Measurements from ENCODE around the gene E2F3.

The E2F3 gene

DNA sequence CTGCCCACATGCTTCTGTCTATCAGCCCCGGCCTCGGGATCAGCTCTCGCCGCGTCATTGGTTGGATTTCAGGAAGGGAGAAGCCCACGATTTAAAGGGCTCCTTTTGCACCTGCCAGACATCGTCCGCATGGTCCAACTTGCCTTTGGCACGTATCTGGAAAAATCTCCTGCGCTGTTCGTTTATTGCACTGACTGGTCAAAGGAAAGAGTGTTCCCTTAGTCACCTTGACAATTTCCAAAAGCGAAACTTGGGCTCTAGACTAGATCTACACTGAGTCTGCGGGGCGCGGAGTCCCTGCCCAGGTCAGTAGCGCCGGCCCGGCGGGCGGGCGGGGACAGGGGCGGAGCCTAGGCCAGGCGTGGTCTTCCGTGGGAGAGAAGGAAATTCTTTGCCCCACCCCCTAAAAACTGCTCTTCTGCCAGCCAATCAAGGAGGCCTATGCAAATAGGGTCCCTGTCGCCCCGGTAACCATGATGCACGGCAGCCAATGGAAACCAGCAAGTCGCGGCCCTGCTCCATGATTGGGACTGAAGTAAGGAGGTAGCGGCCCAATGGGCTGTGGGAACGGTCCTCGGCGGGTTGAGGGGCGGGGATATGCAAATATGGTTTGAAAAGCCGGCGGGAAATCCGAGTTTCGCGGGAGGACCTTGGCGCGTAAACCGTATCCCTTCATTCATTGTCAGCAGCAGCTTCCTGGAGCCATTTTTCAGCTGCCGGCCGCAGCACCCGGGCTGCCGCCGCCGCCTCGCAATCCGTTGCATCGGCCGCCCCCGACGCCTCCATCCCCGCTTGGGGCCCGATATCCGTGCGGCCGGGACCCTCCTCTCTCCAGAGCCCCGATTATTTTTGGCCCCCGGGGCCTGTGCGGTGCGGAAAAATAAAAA is at the start of gene E2F3:
TSS of gene E2F3 (plus strand) at position 675 of the 887 bp plus-strand sequence. CDS start 354 bp downstream, outside the sequence.
- TF ChIP-seq POLR2A (IDR thresholded peaks at IDR 0.05; ENCODE audit: low read length) (peak; percentile 93), GATA1 (IDR thresholded peaks at IDR 0.05; ENCODE audit: low read depth, low read length) (no peak)

DNA sequence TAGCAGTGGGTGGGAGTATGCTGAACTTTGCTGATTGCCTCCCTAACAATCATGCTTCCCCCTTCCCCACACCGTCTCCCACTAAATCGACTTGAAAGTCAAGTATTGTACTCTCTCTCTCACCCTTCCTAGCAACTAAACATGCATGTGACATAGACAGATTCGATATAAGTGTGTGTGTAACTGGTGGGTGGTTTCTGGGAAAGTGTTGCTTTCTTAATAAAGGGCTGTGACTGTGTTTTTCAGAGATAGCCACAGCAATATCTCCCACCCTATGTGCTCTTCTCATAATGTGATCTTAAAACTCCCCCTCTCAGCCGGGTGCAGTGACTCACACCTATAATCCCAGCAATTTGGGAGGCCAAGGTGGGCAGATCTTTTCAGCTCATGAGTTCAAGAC is 49.3 kb upstream of the E2F3 start:
- no peak for TF ChIP-seq POLR2A (IDR thresholded peaks at IDR 0.05; ENCODE audit: low read length)
- no peak for DNase-seq

More for the DNA sequence above, at the start of gene E2F3:
- DNase-seq = peak; percentile 100

DNA sequence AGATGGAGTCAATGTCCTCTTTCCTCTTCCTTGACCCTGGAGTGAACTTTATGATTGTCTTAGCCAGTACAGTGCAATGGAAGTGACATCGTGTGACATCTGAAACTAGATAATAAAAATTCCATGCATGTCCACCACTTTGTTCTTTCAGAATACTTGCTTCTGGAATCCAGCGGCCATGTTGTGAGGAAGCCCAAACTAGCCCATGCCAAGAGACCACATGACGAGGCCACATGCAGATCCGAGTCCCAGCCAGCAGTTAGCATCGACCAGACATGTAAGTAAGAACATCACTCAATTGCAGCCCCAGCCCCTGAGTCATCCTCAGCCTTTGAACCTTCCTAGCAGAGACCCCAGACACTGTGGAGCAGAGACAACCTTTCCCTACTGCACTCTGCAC is 48.5 kb upstream of the E2F3 start:
- TF ChIP-seq GATA1 (IDR thresholded peaks at IDR 0.05; ENCODE audit: low read depth, low read length) (no peak), POLR2A (IDR thresholded peaks at IDR 0.05; ENCODE audit: low read length) (no peak)
- DNase-seq = no peak

DNA sequence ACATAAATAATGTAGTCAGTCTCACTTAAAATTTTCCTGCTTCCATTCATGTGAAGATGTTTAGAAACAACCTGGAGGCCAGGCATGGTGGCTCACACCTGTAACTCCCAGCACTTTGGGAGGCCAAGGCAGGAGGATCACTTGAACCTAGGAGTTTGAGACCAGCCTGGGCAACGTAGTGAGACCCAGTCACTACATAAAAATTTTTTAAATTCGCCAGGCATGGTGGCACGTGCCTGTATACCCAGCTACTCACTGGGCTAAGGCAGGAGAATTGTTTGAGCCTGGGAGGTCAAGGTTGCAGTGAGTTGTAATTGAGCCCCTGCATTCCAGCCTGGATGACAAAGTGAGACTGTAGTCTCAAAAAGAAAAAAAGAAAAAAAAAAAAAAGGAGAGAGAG is 47.3 kb upstream of the E2F3 start:
- TF ChIP-seq POLR2A (IDR thresholded peaks at IDR 0.05; ENCODE audit: low read length) (no peak), GATA1 (IDR thresholded peaks at IDR 0.05; ENCODE audit: low read depth, low read length) (no peak)
- DNase-seq = no peak

DNA sequence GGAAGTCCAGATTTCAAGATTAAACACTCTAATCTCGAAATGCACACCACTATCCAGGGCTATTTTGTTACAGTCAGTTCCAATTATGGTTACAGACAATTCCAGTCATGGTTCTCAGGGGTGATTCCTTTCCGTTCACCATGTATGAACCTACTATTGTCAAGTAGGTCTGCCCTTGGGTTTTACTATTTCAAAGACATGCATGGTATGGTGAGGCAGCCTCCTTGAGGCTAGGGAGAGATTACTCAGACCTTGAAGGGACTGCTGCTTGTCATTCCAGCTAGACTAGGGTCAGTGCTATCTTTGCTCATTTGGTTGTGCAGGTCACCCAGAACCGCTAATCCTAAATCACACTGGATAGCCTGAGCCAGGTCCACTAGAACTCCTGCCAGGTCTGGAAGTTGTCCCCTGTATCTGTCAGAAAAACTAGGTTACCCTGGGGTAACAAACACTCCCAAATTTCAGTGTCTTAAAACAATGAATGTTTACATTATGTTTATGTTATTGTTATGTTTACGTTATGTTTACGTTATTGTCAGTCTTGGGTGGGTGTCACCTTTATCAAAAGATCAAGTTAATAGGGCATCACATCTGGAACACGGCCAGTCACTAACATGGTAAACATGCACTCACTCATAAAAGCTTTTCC is 41.1 kb upstream of the E2F3 start:
- no peak for TF ChIP-seq POLR2A (IDR thresholded peaks at IDR 0.05; ENCODE audit: low read length)
- no peak for TF ChIP-seq GATA1 (IDR thresholded peaks at IDR 0.05; ENCODE audit: low read depth, low read length)
- no peak for DNase-seq

DNA sequence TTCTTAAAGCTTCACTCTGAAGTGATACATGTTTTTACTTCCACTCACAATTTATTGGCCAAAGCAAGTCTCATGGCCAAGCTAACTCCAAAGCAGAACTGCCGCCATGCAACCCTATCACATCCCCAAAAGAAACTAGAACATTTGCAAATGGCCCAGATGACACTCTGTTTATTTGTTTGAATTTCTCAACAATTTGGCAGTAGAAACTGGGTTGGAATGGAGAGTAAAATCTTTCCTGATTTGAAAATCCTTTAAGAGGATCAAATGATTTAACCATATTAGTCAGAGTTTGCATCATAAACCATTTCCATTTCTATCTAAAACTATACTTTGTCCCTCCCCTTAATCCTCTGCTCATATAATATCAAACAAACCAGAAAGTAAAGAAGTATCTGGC is 39.1 kb upstream of the E2F3 start:
- DNase-seq = no peak
- TF ChIP-seq GATA1 (IDR thresholded peaks at IDR 0.05; ENCODE audit: low read depth, low read length) (no peak), POLR2A (IDR thresholded peaks at IDR 0.05; ENCODE audit: low read length) (no peak)

DNA sequence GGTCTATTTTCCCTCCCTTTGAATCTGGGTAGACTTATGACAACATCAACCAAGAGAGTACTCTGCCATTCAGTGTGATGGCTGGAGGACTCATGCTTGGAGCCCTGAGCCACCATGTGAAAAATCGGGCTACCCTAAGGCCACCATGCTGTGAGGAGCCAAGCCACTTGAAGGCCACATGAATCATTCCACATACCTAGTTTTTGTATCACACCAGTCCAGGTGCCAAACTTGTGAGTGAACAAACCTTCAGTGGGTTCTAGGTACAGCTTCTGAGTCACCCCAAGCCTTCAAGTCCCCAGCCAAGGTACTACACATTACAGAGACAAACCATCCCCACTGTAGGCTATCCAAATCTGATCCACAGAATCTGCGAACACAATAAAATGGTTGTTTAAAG is 37.4 kb upstream of the E2F3 start:
- no peak for DNase-seq
- TF ChIP-seq GATA1 (IDR thresholded peaks at IDR 0.05; ENCODE audit: low read depth, low read length) (no peak), POLR2A (IDR thresholded peaks at IDR 0.05; ENCODE audit: low read length) (no peak)

DNA sequence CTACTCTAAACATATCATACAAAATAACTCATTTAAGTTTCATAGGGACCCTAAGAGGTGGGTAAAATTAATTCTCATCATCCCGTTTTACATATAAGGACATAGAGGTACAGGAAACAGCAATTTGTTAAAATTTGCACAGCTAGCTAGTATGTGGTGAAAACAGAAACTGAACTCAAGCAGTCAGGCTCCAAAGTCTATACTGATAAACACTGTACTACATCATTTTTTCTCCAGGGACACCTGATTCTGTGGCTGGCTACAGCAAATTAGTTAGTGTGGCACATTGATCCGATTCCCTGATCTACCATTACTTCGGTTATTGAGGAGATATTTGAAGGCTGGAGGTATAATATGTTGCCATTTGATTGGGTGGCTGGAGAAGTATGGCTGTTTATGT is 36.2 kb upstream of the E2F3 start:
- TF ChIP-seq GATA1 (IDR thresholded peaks at IDR 0.05; ENCODE audit: low read depth, low read length) = no peak
- TF ChIP-seq POLR2A (IDR thresholded peaks at IDR 0.05; ENCODE audit: low read length) = no peak
- no peak for DNase-seq

DNA sequence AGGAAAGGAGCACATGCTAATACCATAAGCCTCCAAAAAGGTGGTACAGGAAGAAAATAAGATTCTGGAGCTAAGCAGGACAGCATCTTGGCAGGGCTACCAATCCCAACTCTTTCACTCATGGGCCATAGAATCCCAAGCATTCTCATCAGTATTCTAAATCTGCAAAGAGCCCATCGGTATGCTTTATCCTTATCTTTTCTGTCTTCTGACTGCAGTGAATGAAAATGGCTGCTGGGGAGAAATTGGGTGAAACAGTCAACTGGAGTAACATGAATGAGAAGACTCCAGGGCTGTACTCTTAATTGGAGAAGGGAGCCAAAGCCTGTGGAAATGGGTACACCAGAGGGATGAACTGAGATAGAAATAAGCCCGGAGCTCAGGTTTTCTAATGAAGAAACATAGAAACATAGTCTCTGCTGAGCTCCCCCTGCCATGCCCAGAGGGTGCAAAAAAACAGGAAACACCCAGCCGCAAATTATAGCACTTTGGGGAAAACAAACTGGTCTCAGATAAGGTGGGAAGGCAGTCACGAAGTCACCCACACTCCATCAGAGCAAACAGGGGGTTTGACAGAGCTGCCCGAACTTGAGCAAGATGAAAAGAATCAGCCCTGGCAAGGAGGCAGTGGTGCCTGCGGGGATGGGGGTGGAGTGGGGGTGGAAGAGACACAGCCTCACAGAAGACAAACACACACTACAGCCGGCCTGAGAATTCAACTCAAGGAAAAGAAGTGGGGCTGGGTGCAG is 35.4 kb upstream of the E2F3 start:
- DNase-seq = no peak
- TF ChIP-seq POLR2A (IDR thresholded peaks at IDR 0.05; ENCODE audit: low read length) (no peak), GATA1 (IDR thresholded peaks at IDR 0.05; ENCODE audit: low read depth, low read length) (no peak)

DNA sequence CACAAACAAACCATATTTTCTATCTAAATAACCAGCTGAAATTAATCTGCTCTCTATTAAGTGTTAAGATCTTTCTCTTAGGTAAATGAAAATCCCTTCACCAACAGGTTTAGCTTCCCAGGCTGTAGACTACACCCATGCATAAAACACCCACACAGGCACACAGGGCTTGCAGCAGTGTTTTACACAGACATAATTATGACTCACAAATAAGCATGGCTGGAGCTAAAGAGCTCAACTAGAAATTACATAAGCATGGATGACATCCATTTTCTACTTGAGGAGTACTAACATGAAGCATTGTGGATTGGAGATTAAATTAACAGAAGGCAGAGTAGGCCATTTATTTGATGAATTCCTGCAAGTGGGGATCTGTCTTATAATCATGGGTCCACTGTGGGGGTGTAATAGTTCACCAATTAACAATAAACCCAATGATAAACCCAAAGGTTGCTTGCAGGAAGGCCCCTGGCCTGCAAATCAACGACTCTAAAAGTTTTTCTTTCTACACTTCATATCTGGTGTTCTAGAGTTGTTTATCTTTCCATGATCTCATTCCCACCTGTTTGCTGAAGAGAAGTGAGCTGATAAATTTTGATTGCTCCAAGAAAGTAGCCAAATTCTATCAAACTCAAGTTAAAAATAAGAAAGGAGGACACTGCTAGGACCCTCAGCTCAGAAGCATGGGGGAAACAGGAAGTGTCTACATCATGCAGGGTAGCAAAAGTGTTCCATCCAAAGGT is 33.8 kb upstream of the E2F3 start:
- no peak for TF ChIP-seq GATA1 (IDR thresholded peaks at IDR 0.05; ENCODE audit: low read depth, low read length)
- no peak for TF ChIP-seq POLR2A (IDR thresholded peaks at IDR 0.05; ENCODE audit: low read length)
- DNase-seq = no peak

DNA sequence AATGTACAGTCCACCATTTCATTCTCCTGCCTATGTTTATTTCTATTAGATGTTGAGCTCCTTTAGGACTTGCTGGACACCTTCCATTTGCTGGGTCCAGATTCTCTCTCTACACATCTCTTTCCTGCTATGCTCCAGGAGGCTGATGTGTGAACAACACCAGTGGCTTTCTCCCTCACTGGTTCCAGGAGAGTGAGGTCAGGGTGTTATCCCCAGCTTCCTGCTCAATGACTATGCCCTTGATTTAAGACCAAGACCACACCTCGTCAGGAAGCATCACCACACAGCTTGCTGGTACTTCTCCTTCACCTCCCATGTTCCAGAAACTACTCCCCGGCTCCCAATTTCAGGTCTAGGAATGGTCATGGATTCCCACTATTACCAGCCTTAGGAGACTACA is 31.3 kb upstream of the E2F3 start:
- no peak for DNase-seq
- TF ChIP-seq GATA1 (IDR thresholded peaks at IDR 0.05; ENCODE audit: low read depth, low read length) (no peak), POLR2A (IDR thresholded peaks at IDR 0.05; ENCODE audit: low read length) (no peak)

DNA sequence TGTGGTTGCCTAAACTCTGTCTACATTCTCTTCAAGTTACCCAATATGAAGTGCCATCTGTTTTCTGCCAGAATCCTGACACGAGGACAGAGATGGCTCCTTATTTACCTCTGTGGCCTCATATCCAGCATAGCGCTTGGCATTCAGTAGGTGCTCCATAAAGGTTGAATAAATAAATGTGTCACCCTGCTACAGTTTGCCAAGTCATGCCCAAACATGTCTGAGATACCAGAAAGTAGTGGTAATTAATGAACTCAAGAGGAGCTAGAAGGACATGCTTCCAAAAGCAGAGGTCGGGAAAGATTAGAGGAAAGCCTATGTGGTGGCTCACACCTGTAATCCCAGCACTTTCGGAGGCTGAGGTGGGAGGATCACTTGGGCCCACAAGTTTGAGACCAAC is 30.9 kb upstream of the E2F3 start:
- TF ChIP-seq POLR2A (IDR thresholded peaks at IDR 0.05; ENCODE audit: low read length) (no peak), GATA1 (IDR thresholded peaks at IDR 0.05; ENCODE audit: low read depth, low read length) (no peak)
- DNase-seq = no peak

DNA sequence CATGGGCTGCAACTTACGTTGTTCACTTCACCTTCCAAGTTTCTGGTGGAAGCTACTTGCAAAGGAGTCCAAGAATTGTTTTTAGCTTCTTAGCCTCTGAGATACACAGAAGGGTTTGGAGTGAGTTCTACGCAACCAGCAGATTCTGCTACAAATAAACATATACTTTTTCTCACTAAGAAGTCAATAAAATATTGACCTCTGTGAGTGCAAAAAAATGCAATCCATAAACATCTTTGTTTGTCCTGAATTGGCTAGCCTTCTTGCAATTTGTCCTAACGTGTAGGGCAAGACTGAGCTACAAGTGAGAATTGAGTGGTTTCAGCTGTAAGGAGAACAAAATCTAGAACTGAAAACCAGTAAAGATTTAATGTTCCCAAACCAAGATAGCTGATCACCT is 26.2 kb upstream of the E2F3 start:
- TF ChIP-seq POLR2A (IDR thresholded peaks at IDR 0.05; ENCODE audit: low read length) (no peak), GATA1 (IDR thresholded peaks at IDR 0.05; ENCODE audit: low read depth, low read length) (no peak)
- no peak for DNase-seq

All from erythroblast (primary cell).